AG04450 (cell line): ENCODE results near the gene LYPD1. TPM values are rescaled to one million over a fixed set of nuclear protein-coding genes. Genes with fewer than 3 reads are reported as not detected.

Experiments used
- CTCF ChIA-PET: fragments of 300-600, 350-600 bp; formaldehyde crosslinking; extraction: SDS; loops from one replicate; lab custom pipeline; 2022; ENCODE audit warnings: antibody characterized with exemption, inconsistent platforms; lab: Charles Lee
- POLR2A ChIA-PET: fragments of 350-600 bp; formaldehyde crosslinking; extraction: SDS; loops from one replicate; lab custom pipeline; 2021; ENCODE audit warnings: antibody characterized with exemption, inconsistent platforms; lab: Yijun Ruan, JAX
- DNase-seq: peaks from one replicate; pipeline ENCODE4 v3.0.0-alpha.2; 2011; ENCODE audit warnings: low read depth, low spot score
- H3K27ac ChIP-seq: one replicate; pipeline ENCODE4 v1.5.1; 2012; ENCODE audit warnings: low read depth, low read length, control low read depth
- H3K27me3 ChIP-seq: one replicate; pipeline ENCODE4 v1.6.0; 2012; ENCODE audit warnings: low read length; ENCODE audit not compliant: control insufficient read depth, insufficient read depth
- H3K4me3 ChIP-seq: 2 replicates; pipeline ENCODE4 v1.5.1; 2011; ENCODE audit warnings: mild to moderate bottlenecking, low read depth, low read length, control low read depth
- H3K9me3 ChIP-seq: 2 replicates; pipeline ENCODE4 v1.5.1; 2012; ENCODE audit warnings: low read length; ENCODE audit not compliant: control insufficient read depth, insufficient read depth
- CTCF ChIP-seq: IDR thresholded peaks from 2 replicates; pipeline ENCODE4 v1.5.1; 2011; ENCODE audit warnings: low read depth, low read length, control low read depth, inconsistent platforms
- polyA plus RNA-seq: library from polyadenylated mRNA; depleted of rRNA; stranded (reverse); fragments of >200 nt; gene quantifications from 2 replicates; pipeline ENCODE4 v1.2.3, GENCODE V29; 2011

The LYPD1 gene
- polyA plus RNA-seq, 1 experiment = 60.3 TPM

GRCh38 chr2:132607426-132608090, 62.4 kb downstream of the LYPD1 start:
- no peak for DNase-seq
- POLR2A ChIA-PET = no interaction called here
- Histone ChIP-seq H3K4me3 (no peak overlapping the region), H3K27me3 (peaks cover 11% of the 10 kb centered on the region), H3K27ac (no peak overlapping the region), H3K9me3 (no peaks in the 10 kb centered on the region)
- CTCF ChIA-PET = no interaction called here
- TF ChIP-seq CTCF = no peak

GRCh38 chr2:132606649-132607048, 63.4 kb downstream of the LYPD1 start:
- DNase-seq = no peak
- no peak for TF ChIP-seq CTCF
- no peak overlapping the region for H3K4me3 ChIP-seq
- ChIA-PET CTCF (no interaction called here), POLR2A (no interaction called here)
- H3K9me3 ChIP-seq = no peaks in the 10 kb centered on the region
- H3K27me3 ChIP-seq = peaks cover 11% of the 10 kb centered on the region
- H3K27ac ChIP-seq = no peak overlapping the region

DNA sequence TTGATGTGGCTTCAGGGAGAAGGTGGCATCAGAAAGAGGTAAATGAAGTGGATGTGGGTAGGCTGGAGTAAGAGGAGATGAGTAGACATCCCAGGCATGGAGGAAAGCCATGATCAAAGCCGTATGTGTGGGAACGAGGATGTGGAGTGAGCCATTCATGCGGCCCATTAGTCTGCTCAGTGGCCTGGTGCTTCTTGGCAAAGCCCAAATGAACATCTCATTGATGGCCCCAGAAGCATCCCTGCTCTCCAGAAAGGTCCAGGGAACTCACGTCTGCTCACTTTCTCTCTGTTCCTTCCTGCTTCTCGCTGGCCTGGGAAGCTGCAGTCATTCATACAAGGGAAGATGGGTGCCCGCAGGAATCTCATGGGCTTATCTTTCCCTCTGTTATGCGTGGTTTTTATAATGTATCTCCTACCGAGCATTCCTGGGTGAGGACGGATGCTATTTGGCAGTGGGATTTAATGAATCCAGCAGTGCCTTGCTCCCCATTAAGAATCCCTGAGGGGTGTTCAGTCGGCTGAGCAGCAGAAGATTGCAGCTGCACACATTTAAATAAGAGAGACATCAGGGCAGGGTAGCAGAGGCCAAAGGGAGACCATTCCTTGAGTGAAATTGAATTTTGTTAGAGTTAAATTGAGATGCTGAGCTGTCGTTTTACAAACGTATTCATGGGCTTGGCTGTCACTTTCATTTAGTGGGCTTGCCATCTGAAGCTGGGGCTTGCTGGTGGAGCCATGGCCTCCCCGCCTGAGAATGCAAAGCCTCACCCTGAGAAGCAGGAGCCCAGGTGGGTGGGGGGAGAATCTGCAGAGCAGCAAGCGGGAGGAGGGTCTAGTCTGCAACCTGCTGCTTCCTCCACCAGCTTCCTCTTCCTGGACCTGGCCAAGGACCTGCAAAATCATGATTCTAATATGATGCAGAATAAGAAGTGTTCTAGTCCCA, 64.5 kb downstream of the LYPD1 start:
- no peak for DNase-seq
- ChIA-PET CTCF (no interaction called here), POLR2A (no interaction called here)
- no peaks in the 10 kb centered on the region for H3K9me3 ChIP-seq
- peaks cover 11% of the 10 kb centered on the region for H3K27me3 ChIP-seq
- no peak overlapping the region for H3K27ac ChIP-seq
- no peak overlapping the region for H3K4me3 ChIP-seq
- TF ChIP-seq CTCF = no peak

GRCh38 chr2:132604561-132604960, 65.4 kb downstream of the LYPD1 start:
- peaks cover 11% of the 10 kb centered on the region for H3K27me3 ChIP-seq
- no peaks in the 10 kb centered on the region for H3K9me3 ChIP-seq
- ChIA-PET POLR2A (no interaction called here), CTCF (no interaction called here)
- H3K27ac ChIP-seq = no peak overlapping the region
- TF ChIP-seq CTCF = no peak
- no peak overlapping the region for H3K4me3 ChIP-seq
- no peak for DNase-seq

DNA sequence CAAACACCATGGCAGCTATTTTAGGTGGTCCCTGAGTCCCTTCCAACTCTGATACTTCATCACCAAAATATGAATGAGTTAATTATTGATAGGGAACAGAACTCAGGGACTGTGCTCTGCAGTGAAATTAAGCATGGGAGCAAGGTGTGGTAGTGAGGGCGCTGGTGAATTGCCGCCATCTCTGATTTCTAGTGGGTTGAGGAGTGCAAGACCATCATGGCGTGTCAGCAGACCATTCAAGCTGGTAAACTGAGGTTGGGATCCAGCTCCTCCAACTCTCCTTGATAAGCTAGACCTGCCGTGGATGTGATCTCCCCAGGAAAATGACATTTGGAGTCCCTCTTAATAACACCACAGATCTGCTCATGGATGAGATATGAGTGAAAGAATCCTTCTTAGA, 70.4 kb downstream of the LYPD1 start:
- Histone ChIP-seq H3K9me3 (peaks cover 5% of the 10 kb centered on the region), H3K27ac (no peak overlapping the region), H3K4me3 (no peak overlapping the region), H3K27me3 (peaks cover 5% of the 10 kb centered on the region)
- no peak for TF ChIP-seq CTCF
- ChIA-PET POLR2A (no interaction called here), CTCF (interaction anchor here (0.8 kb wide), 1 partner anchor 52 kb away, joined by 4 read pairs; no protein-coding TSS in a partner anchor)
- DNase-seq = no peak
